H1 (cell line): ENCODE measurements around the gene LENG9. TPM values are rescaled to one million over a fixed set of nuclear protein-coding genes. Genes with fewer than 3 reads are reported as not detected.

Experiments used
- BRCA1 ChIP-seq: IDR thresholded peaks from 2 replicates; pipeline ENCODE4 v1.6.1; 2012; ENCODE audit warnings: low read depth, low read length, improper control_type of control experiment
- CBX8 ChIP-seq: fragments of 300-800, 300-1000 bp; sonication (generic); IDR thresholded peaks from 2 replicates; pipeline ENCODE4 v1.7.1; 2016; ENCODE audit warnings: low read depth, low read length, borderline replicate concordance
- CHD7 ChIP-seq: fragments of 300-600 bp; sonication (generic); IDR thresholded peaks from 2 replicates; pipeline ENCODE4 v1.7.1; 2012; ENCODE audit warnings: low read length, moderate library complexity, mild to moderate bottlenecking, inconsistent platforms; ENCODE audit not compliant: insufficient replicate concordance
- EGR1 ChIP-seq: IDR thresholded peaks from 2 replicates; pipeline ENCODE4 v1.6.1; 2011; ENCODE audit warnings: low read depth, low read length, borderline replicate concordance
- JUND ChIP-seq: IDR thresholded peaks from 2 replicates; pipeline ENCODE4 v1.6.1; 2011; ENCODE audit warnings: mild to moderate bottlenecking, improper control_type of control experiment, low read length
- KDM1A ChIP-seq: fragments of 200-600, 300-600 bp; sonication (generic); IDR thresholded peaks from 2 replicates; pipeline ENCODE4 v1.7.1; 2016; ENCODE audit warnings: mild to moderate bottlenecking, low read length, borderline replicate concordance
- MAFK ChIP-seq: IDR thresholded peaks from 2 replicates; pipeline ENCODE4 v1.6.1; 2012; ENCODE audit warnings: low read depth, mild to moderate bottlenecking, improper control_type of control experiment, low read length
- MAX ChIP-seq: IDR thresholded peaks from 2 replicates; pipeline ENCODE4 v1.6.1; 2012; ENCODE audit warnings: inconsistent platforms
- SIN3A ChIP-seq, 2 experiments: IDR thresholded peaks in 1 of 2; conservative IDR thresholded peaks in 1 of 2; 2 replicates each; pipeline ENCODE4 v1.6.1; 2011 to 2012; ENCODE audit warnings: low read length in 2 of 2, improper control_type of control experiment in 1 of 2, low read depth in 1 of 2, mild to moderate bottlenecking in 1 of 2
- SP4 ChIP-seq: IDR thresholded peaks from 2 replicates; pipeline ENCODE4 v1.6.1; 2012; ENCODE audit warnings: low read length, inconsistent platforms
- TBP ChIP-seq: IDR thresholded peaks from 2 replicates; pipeline ENCODE4 v1.6.1; 2011; ENCODE audit warnings: low read depth, low read length, improper control_type of control experiment
- TEAD4 ChIP-seq: IDR thresholded peaks from 2 replicates; pipeline ENCODE4 v1.6.1; 2012; ENCODE audit warnings: low read depth, low read length, inconsistent platforms, mixed read lengths
- YY1 ChIP-seq: IDR thresholded peaks from 2 replicates; pipeline ENCODE4 v1.6.1; 2011; ENCODE audit warnings: low read depth, mild to moderate bottlenecking, low read length
- polyA plus RNA-seq, 7 experiments: library from polyadenylated mRNA; depleted of rRNA in 3 of 7; stranded (reverse) in 5 of 7; unstranded in 2 of 7; fragments of >200 nt in 5 of 7; fragments of 200-250 nt in 2 of 7; gene quantifications; 1 replicate in 5 of 7; 2 replicates in 1 of 7; 4 replicates in 1 of 7; pipeline versions ENCODE4 v1.2.1 to v1.2.3, GENCODE V29; 2011 to 2013; ENCODE audit warnings: missing spikeins in 2 of 7, mixed read lengths in 2 of 7
- total RNA-seq: library from RNA; stranded (reverse); fragmentation: NEBNext Ultra II Directional; extraction: Animal tissue kit (Norgen Biotek cat#: 25700); gene quantifications from 2 replicates; pipeline ENCODE4 v1.2.1, GENCODE V29; 2021

Gene LENG9
- total and polyA plus RNA-seq, 2 of the 8 experiments (the other 6 are each of a cell fraction or from before 2014, with no cell fraction given) = 1.6 to 3.9 TPM

- TF ChIP-seq CHD7 (no peak), TEAD4 (no peak), MAX (no peak), BRCA1 (no peak), EGR1 (no peak), CBX8 (no peak), SP4 (no peak), MAFK (no peak), JUND (no peak), YY1 (no peak), TBP (no peak), SIN3A (conservative IDR thresholded peaks at IDR 0.05 in 1 of 2, IDR thresholded peaks at IDR 0.05 in 1 of 2; ENCODE audit: low read depth in 1 of 2, low read length in 2 of 2) (no peak), KDM1A (no peak)
Measured at GRCh38 chr19:54421521-54421920, 42.1 kb downstream of the LENG9 start (continued).
